Erythroblast (primary cell): Measurements from ENCODE around the gene LIPG.

Source experiments
- GATA1 ChIP-seq: IDR thresholded peaks from 2 replicates; pipeline ENCODE4 v1.6.1; 2011; ENCODE audit warnings: low read depth, mild to moderate bottlenecking, control low read depth, low read length, moderate library complexity
- POLR2A ChIP-seq: IDR thresholded peaks from 2 replicates; pipeline ENCODE4 v1.6.1; 2011; ENCODE audit warnings: mild to moderate bottlenecking, low read length

GRCh38 chr18:49580279-49580678 lies 18.4 kb downstream of the LIPG start:
- no peak for TF ChIP-seq POLR2A
- TF ChIP-seq GATA1, result no peak
